ENCODE data around the gene MARCHF2. TPM values are rescaled to one million over a fixed set of nuclear protein-coding genes. Genes with fewer than 3 reads are reported as not detected.

The MARCHF2 gene
- total RNA-seq, 6 experiments from 2014 or later, result 22.5 to 146 (median 32.3) TPM

GRCh38 chr19:8389891-8390616 is 23.1 kb upstream of the MARCHF2 start, which contains the start of gene RAB11B:
Gene RAB11B (plus strand): TSS chr19:8390360. CDS start chr19:8390417, 57 bp downstream.
- Histone ChIP-seq H3K9me3 (no peaks in the 10 kb centered on the region), H3K36me3 (no peaks in the 10 kb centered on the region), H3K4me1 (peaks cover 0 to 67% (median 28%) of the 10 kb centered on the region in 4 donors), H3K4me3 (peak within 1 kb of the TSS; percentile 95 to 100 (median 99)), H3K27me3 (no peaks in the 10 kb centered on the region), H3K27ac (peak within 1 kb of the TSS; percentile 99 to 100 (median 100))
- intact Hi-C loops (cut with DNase I), result no loop called here
- DNase-seq (peak; percentile 99 to 100 (median 100)), ATAC-seq (peak; percentile 73 to 90 (median 81))
- TF ChIP-seq POLR2A (IDR thresholded peaks at IDR 0.05), result peak; percentile 88
- TF ChIP-seq, protein P1, sequence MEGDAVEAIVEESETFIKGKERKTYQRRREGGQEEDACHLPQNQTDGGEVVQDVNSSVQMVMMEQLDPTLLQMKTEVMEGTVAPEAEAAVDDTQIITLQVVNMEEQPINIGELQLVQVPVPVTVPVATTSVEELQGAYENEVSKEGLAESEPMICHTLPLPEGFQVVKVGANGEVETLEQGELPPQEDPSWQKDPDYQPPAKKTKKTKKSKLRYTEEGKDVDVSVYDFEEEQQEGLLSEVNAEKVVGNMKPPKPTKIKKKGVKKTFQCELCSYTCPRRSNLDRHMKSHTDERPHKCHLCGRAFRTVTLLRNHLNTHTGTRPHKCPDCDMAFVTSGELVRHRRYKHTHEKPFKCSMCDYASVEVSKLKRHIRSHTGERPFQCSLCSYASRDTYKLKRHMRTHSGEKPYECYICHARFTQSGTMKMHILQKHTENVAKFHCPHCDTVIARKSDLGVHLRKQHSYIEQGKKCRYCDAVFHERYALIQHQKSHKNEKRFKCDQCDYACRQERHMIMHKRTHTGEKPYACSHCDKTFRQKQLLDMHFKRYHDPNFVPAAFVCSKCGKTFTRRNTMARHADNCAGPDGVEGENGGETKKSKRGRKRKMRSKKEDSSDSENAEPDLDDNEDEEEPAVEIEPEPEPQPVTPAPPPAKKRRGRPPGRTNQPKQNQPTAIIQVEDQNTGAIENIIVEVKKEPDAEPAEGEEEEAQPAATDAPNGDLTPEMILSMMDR (IDR thresholded peaks at IDR 0.05), result no peak
- under 1% methylated on average over 35 of the region's 70 CpGs for WGBS (ENCODE audit: insufficient coverage, low coverage, low lambda C conversion rate, missing lambda C conversion rate)

- ATAC-seq (peak; percentile 67 to 85 (median 78)), DNase-seq (peak; percentile 98 to 99 (median 99))
- Histone ChIP-seq H3K4me3 (peak overlapping the region; percentile 95 to 100 (median 99)), H3K27ac (peak overlapping the region; percentile 99 to 100 (median 100)), H3K4me1 (peaks cover 0 to 64% (median 26%) of the 10 kb centered on the region in 4 donors), H3K27me3 (no peaks in the 10 kb centered on the region), H3K9me3 (no peaks in the 10 kb centered on the region), H3K36me3 (no peaks in the 10 kb centered on the region)
- TF ChIP-seq, protein P1 (IDR thresholded peaks at IDR 0.05), result no peak
- TF ChIP-seq POLR2A (IDR thresholded peaks at IDR 0.05), result no peak
- 2% methylated on average over 21 of the region's 28 CpGs for WGBS (ENCODE audit: insufficient coverage, low coverage, low lambda C conversion rate, missing lambda C conversion rate)
- intact Hi-C loops (cut with DNase I), result no loop called here
These were observed 22.5 kb upstream of the MARCHF2 start for GRCh38 chr19:8390617-8390981.

DNA sequence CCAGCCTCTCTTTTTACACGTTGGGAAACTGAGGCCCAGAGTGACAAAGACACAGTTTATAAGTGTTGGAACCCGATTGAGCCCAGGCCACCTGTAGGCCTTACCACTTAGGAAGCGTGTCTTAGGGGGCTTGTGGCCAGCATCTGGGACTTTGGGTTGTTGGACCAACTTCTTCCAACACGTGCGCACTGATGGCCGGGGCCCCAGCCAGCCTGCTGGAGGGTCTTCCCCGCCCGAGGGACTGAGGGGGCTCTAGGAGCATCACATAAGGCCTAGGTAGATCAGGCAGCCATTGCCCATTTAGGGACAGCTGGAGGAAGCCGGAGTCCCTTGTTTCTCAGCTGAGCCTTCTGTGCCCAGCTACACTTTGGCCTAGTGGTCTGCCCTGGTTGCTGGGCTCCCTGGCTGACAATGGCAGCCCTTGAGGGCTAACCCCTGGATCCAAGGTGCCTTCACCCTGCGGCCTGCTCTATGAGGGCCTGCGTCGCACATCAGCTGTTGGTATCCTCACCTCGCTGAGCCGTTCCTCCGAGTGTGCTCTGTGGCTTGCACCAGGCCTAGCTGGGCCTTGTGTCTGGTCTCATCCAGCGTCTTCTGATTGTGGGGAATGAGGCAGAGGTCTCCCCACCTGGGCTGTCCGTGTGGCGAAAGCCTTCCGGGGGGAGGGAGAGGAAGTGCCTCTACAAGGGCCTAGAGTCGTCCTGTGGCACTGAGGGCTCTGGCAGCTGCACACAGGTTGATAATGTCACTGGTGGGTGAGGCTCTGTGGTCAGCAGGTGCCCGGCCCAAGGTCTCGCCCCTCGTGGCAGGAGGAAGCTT is 21.7 kb upstream of the MARCHF2 start:
- ATAC-seq (no peak), DNase-seq (peak in 2 of 3 donors; percentile 34 to 62)
- no peak for TF ChIP-seq POLR2A (IDR thresholded peaks at IDR 0.05)
- TF ChIP-seq, protein P1 (IDR thresholded peaks at IDR 0.05), result no peak
- Histone ChIP-seq H3K36me3 (no peaks in the 10 kb centered on the region), H3K9me3 (no peaks in the 10 kb centered on the region), H3K4me3 (peak overlapping the region in 2 of 3 donors; percentile 13 to 32), H3K4me1 (peaks cover 0 to 70% (median 27%) of the 10 kb centered on the region in 4 donors), H3K27me3 (no peaks in the 10 kb centered on the region), H3K27ac (peak overlapping the region; percentile 69 to 83 (median 76))
- WGBS (ENCODE audit: insufficient coverage, low coverage, low lambda C conversion rate, missing lambda C conversion rate), result 11% methylated on average over 3 of the region's 23 CpGs
- intact Hi-C loops (cut with DNase I), result no loop called here

- DNase-seq, result peak in 2 of 3 donors; percentile 56 to 59
- ATAC-seq, result peak in 1 of 4 donors; percentile 2
- H3K4me3 ChIP-seq, result no peak overlapping the region
- no peaks in the 10 kb centered on the region for H3K9me3 ChIP-seq
- no peaks in the 10 kb centered on the region for H3K36me3 ChIP-seq
- intact Hi-C loops (cut with DNase I), result no loop called here
- peaks cover 0 to 70% (median 28%) of the 10 kb centered on the region in 4 donors for H3K4me1 ChIP-seq
- TF ChIP-seq, protein P1 (IDR thresholded peaks at IDR 0.05), result no peak
- no peak for TF ChIP-seq POLR2A (IDR thresholded peaks at IDR 0.05)
- no peaks in the 10 kb centered on the region for H3K27me3 ChIP-seq
- peak overlapping the region; percentile 69 to 83 (median 76) for H3K27ac ChIP-seq
- 8% methylated on average over 3 of the region's 11 CpGs for WGBS (ENCODE audit: insufficient coverage, low coverage, low lambda C conversion rate, missing lambda C conversion rate)
These were observed 21.0 kb upstream of the MARCHF2 start for GRCh38 chr19:8392017-8392591.
